Measurements from ENCODE around the gene SHANK2.

Gene SHANK2

DNA sequence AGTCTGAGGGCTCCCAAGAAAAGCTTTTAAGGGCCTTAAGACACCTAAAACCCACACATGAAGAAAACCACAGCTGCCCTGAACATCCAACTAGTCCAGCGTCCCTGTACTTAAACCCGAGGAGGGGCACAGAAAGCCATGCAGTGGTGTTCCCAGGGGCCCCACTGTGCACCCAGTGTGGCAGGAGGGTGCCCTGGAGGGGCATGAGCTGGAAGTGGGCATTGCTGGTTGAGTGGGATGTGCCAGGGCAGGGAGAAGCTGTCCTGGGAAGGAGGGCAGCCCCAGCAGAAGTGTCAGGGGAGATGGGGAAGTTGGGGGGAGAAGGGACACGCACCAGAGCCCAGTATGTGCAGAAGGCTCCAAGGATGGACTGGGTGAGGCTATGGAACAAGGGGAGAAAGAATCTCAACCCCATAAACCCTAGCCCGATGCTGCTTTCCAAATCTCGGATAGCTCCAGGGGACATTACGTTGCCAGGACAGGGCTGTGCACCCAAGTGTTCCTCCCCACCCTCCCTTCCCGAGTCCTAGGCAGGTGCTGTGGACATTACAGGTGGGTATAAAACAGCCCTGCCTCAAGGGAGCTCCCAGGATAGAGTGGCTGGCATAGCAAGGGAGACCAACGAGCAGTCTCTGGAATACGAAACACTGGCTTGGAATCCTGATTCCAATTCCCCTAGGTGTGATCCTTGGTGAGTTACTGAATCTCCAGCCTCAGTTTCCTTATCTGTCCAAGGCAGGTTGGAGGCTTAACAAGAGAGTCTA, 44.2 kb downstream of the SHANK2 start:
- no peak overlapping the region for H3K4me3 ChIP-seq (ENCODE audit: low read depth in 1 of 2, low read length in 2 of 2)
- H3K79me2 ChIP-seq (ENCODE audit: insufficient read depth, low read length) = no peaks in the 10 kb centered on the region
- ATAC-seq (ENCODE audit: insufficient read depth, low read depth) = no peak
- H3K27ac ChIP-seq (ENCODE audit: low read length) = no peak overlapping the region
- H3K4me1 ChIP-seq (ENCODE audit: insufficient read depth, low read length) = no peaks in the 10 kb centered on the region
- no peak overlapping the region for H3K9ac ChIP-seq (ENCODE audit: low read depth, low read length)
- no peaks in the 10 kb centered on the region for H4K20me1 ChIP-seq (ENCODE audit: insufficient read depth, low read length)
- no peaks in the 10 kb centered on the region for H3K27me3 ChIP-seq (ENCODE audit: insufficient read depth, low read length, poor library complexity)
- no peak overlapping the region for H3K4me2 ChIP-seq (ENCODE audit: insufficient read depth, low read length)
- DNase-seq = no peak
- TF ChIP-seq EZH2 (IDR thresholded peaks at IDR 0.05; ENCODE audit: borderline replicate concordance, low read depth, low read length, severe bottlenecking) = no peak
- TF ChIP-seq, protein P1, sequence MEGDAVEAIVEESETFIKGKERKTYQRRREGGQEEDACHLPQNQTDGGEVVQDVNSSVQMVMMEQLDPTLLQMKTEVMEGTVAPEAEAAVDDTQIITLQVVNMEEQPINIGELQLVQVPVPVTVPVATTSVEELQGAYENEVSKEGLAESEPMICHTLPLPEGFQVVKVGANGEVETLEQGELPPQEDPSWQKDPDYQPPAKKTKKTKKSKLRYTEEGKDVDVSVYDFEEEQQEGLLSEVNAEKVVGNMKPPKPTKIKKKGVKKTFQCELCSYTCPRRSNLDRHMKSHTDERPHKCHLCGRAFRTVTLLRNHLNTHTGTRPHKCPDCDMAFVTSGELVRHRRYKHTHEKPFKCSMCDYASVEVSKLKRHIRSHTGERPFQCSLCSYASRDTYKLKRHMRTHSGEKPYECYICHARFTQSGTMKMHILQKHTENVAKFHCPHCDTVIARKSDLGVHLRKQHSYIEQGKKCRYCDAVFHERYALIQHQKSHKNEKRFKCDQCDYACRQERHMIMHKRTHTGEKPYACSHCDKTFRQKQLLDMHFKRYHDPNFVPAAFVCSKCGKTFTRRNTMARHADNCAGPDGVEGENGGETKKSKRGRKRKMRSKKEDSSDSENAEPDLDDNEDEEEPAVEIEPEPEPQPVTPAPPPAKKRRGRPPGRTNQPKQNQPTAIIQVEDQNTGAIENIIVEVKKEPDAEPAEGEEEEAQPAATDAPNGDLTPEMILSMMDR (IDR thresholded peaks at IDR 0.05; ENCODE audit: borderline replicate concordance, extremely low read depth, low read length, poor library complexity, severe bottlenecking) = no peak
- H2AFZ ChIP-seq (ENCODE audit: low read depth, low read length) = no peak overlapping the region
- peaks cover 9% of the 10 kb centered on the region for H3K9me3 ChIP-seq (ENCODE audit: insufficient read depth, low read length, severe bottlenecking)
- no peaks in the 10 kb centered on the region for H3K36me3 ChIP-seq (ENCODE audit: insufficient read depth, low read length)

DNA sequence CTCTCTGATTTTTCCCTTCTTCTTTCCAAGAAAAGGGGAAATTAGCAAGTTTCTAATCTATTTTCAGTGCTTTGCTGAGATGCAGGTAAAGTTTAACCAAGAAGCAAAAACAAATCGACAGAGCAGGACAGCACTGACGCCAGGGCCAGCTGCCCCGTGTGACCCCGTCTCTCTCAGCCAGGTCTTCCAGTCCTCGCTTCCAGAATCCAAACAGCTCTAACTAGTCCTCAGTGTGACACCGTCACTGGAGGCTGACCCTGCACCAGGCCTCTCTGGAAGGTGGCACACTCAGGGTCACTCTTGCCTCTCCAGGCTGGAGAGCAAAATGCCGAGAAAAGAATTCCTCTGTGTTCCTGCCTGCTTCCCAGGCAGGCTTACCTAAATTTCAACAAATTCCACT, 44.8 kb downstream of the SHANK2 start:
- ATAC-seq (ENCODE audit: insufficient read depth, low read depth) = no peak
- no peaks in the 10 kb centered on the region for H3K36me3 ChIP-seq (ENCODE audit: insufficient read depth, low read length)
- no peak for TF ChIP-seq EZH2 (IDR thresholded peaks at IDR 0.05; ENCODE audit: borderline replicate concordance, low read depth, low read length, severe bottlenecking)
- TF ChIP-seq, protein P1 (IDR thresholded peaks at IDR 0.05; ENCODE audit: borderline replicate concordance, extremely low read depth, low read length, poor library complexity, severe bottlenecking) = no peak
- no peak overlapping the region for H3K4me3 ChIP-seq (ENCODE audit: low read depth in 1 of 2, low read length in 2 of 2)
- no peak for DNase-seq
- H3K27ac ChIP-seq (ENCODE audit: low read length) = no peak overlapping the region
- peaks cover 9% of the 10 kb centered on the region for H3K9me3 ChIP-seq (ENCODE audit: insufficient read depth, low read length, severe bottlenecking)
- H4K20me1 ChIP-seq (ENCODE audit: insufficient read depth, low read length) = no peaks in the 10 kb centered on the region
- no peak overlapping the region for H2AFZ ChIP-seq (ENCODE audit: low read depth, low read length)
- H3K4me1 ChIP-seq (ENCODE audit: insufficient read depth, low read length) = no peaks in the 10 kb centered on the region
- no peaks in the 10 kb centered on the region for H3K79me2 ChIP-seq (ENCODE audit: insufficient read depth, low read length)
- H3K4me2 ChIP-seq (ENCODE audit: insufficient read depth, low read length) = no peak overlapping the region
- no peak overlapping the region for H3K9ac ChIP-seq (ENCODE audit: low read depth, low read length)
- no peaks in the 10 kb centered on the region for H3K27me3 ChIP-seq (ENCODE audit: insufficient read depth, low read length, poor library complexity)

DNA sequence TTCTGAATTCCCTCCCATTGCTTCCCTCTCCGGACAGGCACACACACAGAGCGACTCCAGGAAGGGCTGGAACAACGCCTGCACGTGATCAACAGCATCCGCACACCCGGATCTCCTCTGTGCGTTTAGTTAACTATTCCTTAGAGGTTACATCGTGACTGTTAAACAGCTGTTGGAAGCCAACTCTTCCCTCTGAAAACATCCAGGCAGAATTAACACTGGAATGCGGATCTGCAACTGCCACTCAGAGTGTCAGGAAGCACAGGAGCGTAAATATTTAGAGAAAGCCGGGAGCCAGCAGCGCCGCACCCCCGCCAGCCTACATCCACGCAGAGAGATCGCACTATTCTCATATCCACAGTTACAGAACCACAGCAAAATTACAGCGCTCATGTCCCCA, 46.2 kb downstream of the SHANK2 start:
- no peak overlapping the region for H3K9ac ChIP-seq (ENCODE audit: low read depth, low read length)
- no peaks in the 10 kb centered on the region for H3K79me2 ChIP-seq (ENCODE audit: insufficient read depth, low read length)
- H3K9me3 ChIP-seq (ENCODE audit: insufficient read depth, low read length, severe bottlenecking) = peaks cover 9% of the 10 kb centered on the region
- no peaks in the 10 kb centered on the region for H3K27me3 ChIP-seq (ENCODE audit: insufficient read depth, low read length, poor library complexity)
- no peak overlapping the region for H3K4me2 ChIP-seq (ENCODE audit: insufficient read depth, low read length)
- H3K36me3 ChIP-seq (ENCODE audit: insufficient read depth, low read length) = no peaks in the 10 kb centered on the region
- DNase-seq (no peak), ATAC-seq (ENCODE audit: insufficient read depth, low read depth) (no peak)
- no peak for TF ChIP-seq EZH2 (IDR thresholded peaks at IDR 0.05; ENCODE audit: borderline replicate concordance, low read depth, low read length, severe bottlenecking)
- TF ChIP-seq, protein P1 (IDR thresholded peaks at IDR 0.05; ENCODE audit: borderline replicate concordance, extremely low read depth, low read length, poor library complexity, severe bottlenecking) = no peak
- no peak overlapping the region for H3K4me3 ChIP-seq (ENCODE audit: low read depth in 1 of 2, low read length in 2 of 2)
- no peaks in the 10 kb centered on the region for H4K20me1 ChIP-seq (ENCODE audit: insufficient read depth, low read length)
- H2AFZ ChIP-seq (ENCODE audit: low read depth, low read length) = no peak overlapping the region
- no peak overlapping the region for H3K27ac ChIP-seq (ENCODE audit: low read length)
- no peaks in the 10 kb centered on the region for H3K4me1 ChIP-seq (ENCODE audit: insufficient read depth, low read length)

Data from DND-41 (cell line).